Measurements from ENCODE around the gene P2RX5.

- peak; percentile 23 for TF ChIP-seq CTCF (IDR thresholded peaks at IDR 0.05; ENCODE audit: low read depth, low read length, poor library complexity, severe bottlenecking)
- TF ChIP-seq EZH2phosphoT487 (IDR thresholded peaks at IDR 0.05; ENCODE audit: borderline replicate concordance, low read length), result no peak
These were observed 28.3 kb downstream of the P2RX5 start for GRCh38 chr17:3667366-3668278.

Data from DOHH2 (cell line).